Psoas muscle (tissue), 8 donors: ENCODE data around the gene URGCP. TPM values are rescaled to one million over a fixed set of nuclear protein-coding genes. Genes with fewer than 3 reads are reported as not detected.
A peak's percentile ranks its signal among the peaks of the same experiment; 100 is the strongest.

Experiments used
- ATAC-seq, 4 donors: fragments of 200-7000 bp; cut with Tn5 transposase; one replicate each; pipeline ENCODE4 v1.9.1; 2020; ENCODE audit warnings: moderate library complexity in 3 of 4, mild to moderate bottlenecking in 2 of 4
- DNase-seq, 2 donors: peaks; one replicate each; pipeline ENCODE4 v3.0.0-alpha.2; 2020
- H3K27ac ChIP-seq: fragments of 200-600 bp; one replicate; pipeline ENCODE4 v1.8.0; 2022
- H3K27me3 ChIP-seq, 3 donors: fragments of 200-600 bp in 1 of 3; one replicate each; pipeline versions ENCODE4 v1.6.1 to v1.8.0; 2013 to 2022; ENCODE audit warnings: low read length in 2 of 3, mild to moderate bottlenecking in 2 of 3, moderate library complexity in 1 of 3; ENCODE audit not compliant: insufficient read depth in 3 of 3
- H3K36me3 ChIP-seq, 2 donors: fragments of 200-600 bp in 1 of 2; one replicate each; pipeline versions ENCODE4 v1.6.1 to v1.8.0; 2013 to 2022; ENCODE audit warnings: low read depth in 1 of 2, mild to moderate bottlenecking in 1 of 2, moderate library complexity in 1 of 2; ENCODE audit not compliant: insufficient read depth in 1 of 2
- H3K4me1 ChIP-seq: fragments of 200-600 bp; one replicate; pipeline ENCODE4 v1.8.0; 2022
- H3K4me3 ChIP-seq: fragments of 200-600 bp; one replicate; pipeline ENCODE4 v1.8.0; 2022; ENCODE audit warnings: mild to moderate bottlenecking
- H3K9me3 ChIP-seq: fragments of 200-600 bp; one replicate; pipeline ENCODE4 v1.8.0; 2022
- WGBS, 3 donors: extraction: QIAGEN DNeasy Blood & Tissue Kit; methylation state at CpG; one replicate each; pipeline versions ENCODE4 v1.1.6 to v1.1.7; 2013; 5-methylcytosine and 5-hydroxymethylcytosine counted together
- intact Hi-C, 2 donors: fragments of 100-400 bp; cut with DNase I; formaldehyde crosslinking; loops; one replicate each; pipeline versions ENCODE4 v1.11.0 to v1.14.2; 2022
- polyA plus RNA-seq, 3 donors: library from polyadenylated mRNA; stranded (reverse); fragments of 200-250 nt; gene quantifications; one replicate each; pipeline ENCODE4 v1.2.3, GENCODE V29; 2013
- total RNA-seq, 4 donors: library from RNA; stranded (reverse); fragmentation: NEBNext Ultra II Directional in 2 of 4; extraction: Animal tissue kit (Norgen Biotek cat#: 25700) in 2 of 4; gene quantifications; one replicate each; pipeline versions ENCODE4 v1.2.1 to v1.2.4, GENCODE V29; 2021 to 2023
- TF ChIP-seq, protein P1 (sequence below): fragments of 200-600 bp; IDR thresholded peaks from one replicate; pipeline ENCODE4 v1.8.0; 2022; ENCODE audit warnings: antibody characterized with exemption
- donor health status: healthy with polysubstance abuse.
- donor health status: DM: no; HTN: no; CAD: no; lungs with moderate emphysema.
- donor health status: Bipolar disorder and iron deficiency.
- donor health status: healthy.
- donor health status: DM: yes; HTN: yes; CAD: no.
- donor health status: DM: no; HTN: no; CAD: no.
- donor health status: DM: no; HTN: no; CAD: no.
- donor health status: DM: yes; HTN: yes; CAD: no.

The URGCP gene
- total and polyA plus RNA-seq, 7 donors, result 19.2 to 54.4 (median 41.3) TPM

DNA sequence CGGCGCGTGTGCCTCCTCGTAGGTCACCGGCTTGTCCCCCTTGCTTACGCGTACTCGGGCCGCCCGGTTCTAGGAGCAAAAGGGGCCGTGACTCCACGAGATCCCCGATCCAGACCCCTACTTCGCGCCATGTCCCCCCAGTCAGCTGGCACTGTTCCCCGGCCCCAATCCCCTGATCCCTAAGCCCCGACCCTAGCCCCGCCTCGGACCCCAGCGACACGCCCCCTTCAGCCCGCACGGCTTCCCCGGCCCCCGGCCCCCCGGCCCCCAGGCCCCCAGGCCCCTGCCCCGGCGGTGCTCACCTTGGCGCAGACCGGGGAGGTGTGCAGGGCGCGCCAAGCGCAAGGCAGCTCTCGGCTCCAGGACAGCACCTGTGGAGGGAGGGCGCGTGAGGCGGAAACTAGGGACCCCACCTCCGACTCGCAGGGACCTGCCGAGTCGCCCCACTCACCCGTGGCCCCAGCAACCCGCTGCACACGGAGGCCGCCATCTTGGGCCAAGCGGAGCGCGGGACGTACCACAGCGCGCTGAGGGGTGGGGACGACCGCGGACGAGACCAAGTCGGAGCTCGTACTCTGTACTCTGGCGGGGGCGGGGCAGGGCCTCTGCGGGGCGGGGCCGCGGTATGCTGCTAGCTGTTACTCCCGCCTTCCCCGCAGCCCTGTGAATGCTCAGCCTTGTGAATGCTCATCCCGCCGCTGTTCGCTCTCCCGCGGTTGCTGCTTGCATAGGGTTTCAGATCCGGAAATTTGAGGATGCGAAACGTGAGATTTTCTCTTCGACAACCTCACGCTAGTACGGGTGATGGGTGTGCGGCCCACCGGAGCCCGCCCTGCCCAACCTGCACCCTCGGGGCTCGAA lies 37.2 kb downstream of the URGCP start, which contains the start of gene MRPS24:
TSS of gene MRPS24 (minus strand) at position 512 of the 861 bp plus-strand sequence. CDS start at position 490, 22 bp downstream.
- peak; percentile 91 to 96 (median 94) for ATAC-seq
- DNase-seq, result peak; percentile 97
- TF ChIP-seq, protein P1, sequence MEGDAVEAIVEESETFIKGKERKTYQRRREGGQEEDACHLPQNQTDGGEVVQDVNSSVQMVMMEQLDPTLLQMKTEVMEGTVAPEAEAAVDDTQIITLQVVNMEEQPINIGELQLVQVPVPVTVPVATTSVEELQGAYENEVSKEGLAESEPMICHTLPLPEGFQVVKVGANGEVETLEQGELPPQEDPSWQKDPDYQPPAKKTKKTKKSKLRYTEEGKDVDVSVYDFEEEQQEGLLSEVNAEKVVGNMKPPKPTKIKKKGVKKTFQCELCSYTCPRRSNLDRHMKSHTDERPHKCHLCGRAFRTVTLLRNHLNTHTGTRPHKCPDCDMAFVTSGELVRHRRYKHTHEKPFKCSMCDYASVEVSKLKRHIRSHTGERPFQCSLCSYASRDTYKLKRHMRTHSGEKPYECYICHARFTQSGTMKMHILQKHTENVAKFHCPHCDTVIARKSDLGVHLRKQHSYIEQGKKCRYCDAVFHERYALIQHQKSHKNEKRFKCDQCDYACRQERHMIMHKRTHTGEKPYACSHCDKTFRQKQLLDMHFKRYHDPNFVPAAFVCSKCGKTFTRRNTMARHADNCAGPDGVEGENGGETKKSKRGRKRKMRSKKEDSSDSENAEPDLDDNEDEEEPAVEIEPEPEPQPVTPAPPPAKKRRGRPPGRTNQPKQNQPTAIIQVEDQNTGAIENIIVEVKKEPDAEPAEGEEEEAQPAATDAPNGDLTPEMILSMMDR, result no peak
- peaks cover 40% of the 10 kb centered on the region for H3K4me1 ChIP-seq
- H3K9me3 ChIP-seq, result no peaks in the 10 kb centered on the region
- H3K27me3 ChIP-seq, result no peaks in the 10 kb centered on the region
- peak within 1 kb of the TSS; percentile 88 for H3K27ac ChIP-seq
- intact Hi-C loops, result no loop called here
- peak within 1 kb of the TSS; percentile 84 for H3K4me3 ChIP-seq
- H3K36me3 ChIP-seq, result peaks cover 8 to 30% of the 10 kb centered on the region in 2 donors
- 0 to 1% (median 1%) methylated on average over 57 to 81 of the region's 81 CpGs for whole genome bisulfite sequencing, 3 donors

DNA sequence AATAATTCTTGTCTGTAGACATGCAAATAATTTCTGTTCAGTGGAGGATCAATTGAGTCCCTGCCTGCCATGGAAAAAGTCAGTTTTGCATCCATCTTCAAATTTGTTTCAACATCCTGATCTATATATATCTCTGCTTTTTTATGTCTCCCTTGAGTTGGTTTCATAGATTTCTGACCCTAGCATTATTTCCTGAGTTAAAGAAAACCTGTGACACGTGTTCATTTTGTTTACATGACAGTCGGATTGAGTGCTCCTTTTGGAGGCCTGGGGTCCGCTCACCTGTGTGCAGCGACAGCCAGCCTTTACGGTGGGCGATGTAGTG lies 37.8 kb downstream of the URGCP start:
- H3K36me3 ChIP-seq, result peaks cover 8 to 30% of the 10 kb centered on the region in 2 donors
- no peaks in the 10 kb centered on the region for H3K9me3 ChIP-seq
- intact Hi-C loops, result no loop called here
- H3K4me3 ChIP-seq, result peak overlapping the region; percentile 84
- peak in 2 of 4 donors; percentile 2 to 6 for ATAC-seq
- peak overlapping the region; percentile 88 for H3K27ac ChIP-seq
- 3 to 5% (median 4%) methylated on average over 6 of the region's 6 CpGs for WGBS, 3 donors
- H3K27me3 ChIP-seq, result no peaks in the 10 kb centered on the region
- TF ChIP-seq, protein P1, result no peak
- DNase-seq, result no peak
- H3K4me1 ChIP-seq, result peaks cover 38% of the 10 kb centered on the region

DNA sequence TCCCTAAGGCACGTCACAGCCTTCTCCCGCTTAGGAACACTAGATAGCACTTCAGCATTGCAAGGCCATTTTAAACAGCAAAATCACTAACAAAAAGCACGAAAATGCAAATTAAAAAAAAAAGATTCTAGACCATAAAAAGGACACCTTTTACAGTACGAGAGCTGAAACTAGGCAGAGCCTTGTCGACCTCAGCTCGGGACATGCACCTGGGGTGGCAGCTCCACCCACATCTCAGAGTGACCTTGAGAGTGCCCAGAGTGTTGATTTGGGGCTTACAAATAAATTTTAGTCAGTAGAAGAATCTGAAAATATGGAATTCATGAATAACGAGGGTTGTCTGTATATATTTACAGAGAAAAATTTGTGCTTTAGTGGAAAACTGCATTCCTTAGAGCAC lies 38.2 kb downstream of the URGCP start:
- TF ChIP-seq, protein P1, result no peak
- no peak for DNase-seq
- H3K4me3 ChIP-seq, result peak overlapping the region; percentile 84
- H3K9me3 ChIP-seq, result no peaks in the 10 kb centered on the region
- peak overlapping the region; percentile 88 for H3K27ac ChIP-seq
- 62 to 66% (median 64%) methylated on average over 7 of the region's 7 CpGs for WGBS, 3 donors
- H3K27me3 ChIP-seq, result no peaks in the 10 kb centered on the region
- intact Hi-C loops, result no loop called here
- H3K4me1 ChIP-seq, result peaks cover 33% of the 10 kb centered on the region
- H3K36me3 ChIP-seq, result peaks cover 8 to 30% of the 10 kb centered on the region in 2 donors
- ATAC-seq, result no peak

DNA sequence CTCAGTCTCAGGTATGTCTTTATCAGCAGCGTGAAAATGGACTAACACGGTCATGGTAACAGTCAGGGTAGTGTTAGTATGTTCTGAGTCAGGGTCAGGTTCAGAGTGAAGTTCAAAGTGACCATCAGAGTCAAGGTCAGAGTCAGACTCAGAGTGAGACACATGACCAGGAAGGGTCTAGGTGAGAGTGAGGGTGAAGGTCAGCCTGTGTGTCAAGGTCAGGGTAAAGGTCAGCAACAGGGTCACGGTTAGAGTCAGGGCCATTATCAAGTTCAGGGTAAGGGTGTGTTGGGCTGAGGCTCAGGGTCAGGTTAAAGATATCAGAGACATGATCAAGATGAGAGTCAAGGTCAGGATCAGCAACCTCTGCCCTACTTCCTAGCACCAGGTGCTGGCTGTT lies 41.1 kb downstream of the URGCP start:
- peaks cover 15% of the 10 kb centered on the region for H3K4me1 ChIP-seq
- WGBS, 3 donors, result 74 to 93% (median 87%) methylated on average over 3 of the region's 3 CpGs
- H3K27me3 ChIP-seq, result no peaks in the 10 kb centered on the region
- H3K9me3 ChIP-seq, result no peaks in the 10 kb centered on the region
- DNase-seq (no peak), ATAC-seq (no peak)
- no peak overlapping the region for H3K4me3 ChIP-seq
- H3K27ac ChIP-seq, result no peak overlapping the region
- peaks cover 8 to 30% of the 10 kb centered on the region in 2 donors for H3K36me3 ChIP-seq
- TF ChIP-seq, protein P1, result no peak
- intact Hi-C loops, result no loop called here
